B cell (primary cell): ENCODE data around the gene TOGARAM1. TPM values are rescaled to one million over a fixed set of nuclear protein-coding genes. Genes with fewer than 3 reads are reported as not detected.

ENCODE experiments used
- ATAC-seq: fragments of 200-7000 bp; cut with Tn5 transposase; one replicate; pipeline ENCODE4 v1.10.0; 2021; ENCODE audit warnings: low read depth, mild to moderate bottlenecking, moderate number of reproducible peaks, moderate library complexity
- CTCF ChIA-PET: fragments of 350-600 bp; sonication (Branson Sonifier 250); formaldehyde crosslinking; loops from one replicate; lab custom pipeline; 2021; ENCODE audit warnings: antibody characterized with exemption, inconsistent platforms; lab: Charles Lee
- POLR2A ChIA-PET: fragments of 350-600 bp; sonication (Branson Sonifier 250); formaldehyde crosslinking; loops from one replicate; lab custom pipeline; 2021; ENCODE audit warnings: antibody characterized with exemption; lab: Charles Lee
- DNase-seq: peaks from one replicate; pipeline ENCODE4 v3.0.0; 2013
- H2AFZ ChIP-seq: 2 replicates; pipeline ENCODE4 v1.6.1; 2012; ENCODE audit warnings: mild to moderate bottlenecking, low read depth, low read length; ENCODE audit not compliant: insufficient read depth, poor library complexity, severe bottlenecking
- H3K27ac ChIP-seq, 2 donors: 1 replicate in 1 of 2; 2 replicates in 1 of 2; pipeline ENCODE4 v1.5.1; 2012 to 2013; ENCODE audit warnings: low read length in 2 of 2, mild to moderate bottlenecking in 2 of 2, moderate library complexity in 1 of 2
- H3K27me3 ChIP-seq, 4 experiments: fragments of 200-600 bp in 1 of 4; sonication (generic) in 1 of 4; replicated peaks in 1 of 4; 1 replicate in 2 of 4; 2 replicates in 2 of 4; pipeline versions ENCODE4 v1.6.1 to v1.7.0; 2013 to 2016; ENCODE audit warnings: low read length in 3 of 4, mild to moderate bottlenecking in 2 of 4, mixed read lengths in 1 of 4, moderate library complexity in 1 of 4; ENCODE audit not compliant: insufficient read depth in 4 of 4, control insufficient read depth in 3 of 4; ENCODE audit errors: control extremely low read depth in 1 of 4
- H3K36me3 ChIP-seq, 2 experiments: replicated peaks in 1 of 2; 1 replicate in 1 of 2; 2 replicates in 1 of 2; pipeline versions ENCODE4 v1.6.1 to v1.7.1; 2013; ENCODE audit warnings: low read length in 1 of 2; ENCODE audit not compliant: insufficient read depth in 2 of 2, control insufficient read depth in 1 of 2; ENCODE audit errors: control extremely low read depth in 1 of 2, extremely low read depth in 1 of 2
- H3K4me1 ChIP-seq, 2 donors: fragments of 200-600 bp in 1 of 2; sonication (generic) in 1 of 2; 1 replicate in 1 of 2; 2 replicates in 1 of 2; pipeline versions ENCODE4 v1.5.1 to v1.6.1; 2013 to 2017; ENCODE audit warnings: low read length in 2 of 2; ENCODE audit not compliant: control insufficient read depth in 2 of 2, insufficient read depth in 2 of 2
- H3K4me2 ChIP-seq: replicated peaks from 2 replicates; pipeline ENCODE3; 2012; ENCODE audit warnings: mild to moderate bottlenecking, low read depth, low read length; ENCODE audit not compliant: poor library complexity, severe bottlenecking
- H3K4me3 ChIP-seq, 5 experiments: fragments of 200-600 bp in 1 of 5; sonication (generic) in 1 of 5; 1 replicate in 3 of 5; 2 replicates in 2 of 5; pipeline versions ENCODE4 v1.5.1 to v1.7.0; 2011 to 2016; ENCODE audit warnings: low read length in 4 of 5, mild to moderate bottlenecking in 4 of 5, low read depth in 2 of 5, control low read depth in 1 of 5, moderate library complexity in 1 of 5; ENCODE audit not compliant: insufficient read depth in 1 of 5; ENCODE audit errors: control extremely low read depth in 1 of 5, extremely low read depth in 1 of 5
- H3K79me2 ChIP-seq: fragments of 200-600 bp; sonication (generic); one replicate; pipeline ENCODE4 v1.6.0; 2016; ENCODE audit warnings: low read length; ENCODE audit not compliant: control insufficient read depth, insufficient read depth
- H3K9ac ChIP-seq: fragments of 200-600 bp; sonication (generic); 2 replicates; pipeline ENCODE4 v1.6.1; 2017; ENCODE audit warnings: mild to moderate bottlenecking, low read length, moderate library complexity
- H3K9me3 ChIP-seq, 3 donors: one replicate each; pipeline versions ENCODE4 v1.6.1 to v1.7.1; 2013; ENCODE audit warnings: low read length in 2 of 3; ENCODE audit not compliant: control insufficient read depth in 2 of 3, insufficient read depth in 1 of 3; ENCODE audit errors: control extremely low read depth in 1 of 3
- H4K20me1 ChIP-seq: 2 replicates; pipeline ENCODE4 v1.6.0; 2012; ENCODE audit warnings: mild to moderate bottlenecking, low read length; ENCODE audit not compliant: insufficient read depth, control insufficient read depth, poor library complexity, severe bottlenecking
- H3K27ac Mint-ChIP-seq: one replicate; pipeline ENCODE4 v1.8.0; 2021; ENCODE audit warnings: mixed read lengths
- H3K27me3 Mint-ChIP-seq: one replicate; pipeline ENCODE4 v1.8.0; 2021; ENCODE audit warnings: mixed read lengths
- H3K4me1 Mint-ChIP-seq: one replicate; pipeline ENCODE4 v1.8.0; 2021; ENCODE audit warnings: mixed read lengths
- H3K4me3 Mint-ChIP-seq: one replicate; pipeline ENCODE4 v1.8.0; 2021; ENCODE audit warnings: mixed read lengths
- H3K9me3 Mint-ChIP-seq: one replicate; pipeline ENCODE4 v1.8.0; 2022; ENCODE audit warnings: mixed read lengths; ENCODE audit not compliant: insufficient read depth
- CTCF ChIP-seq: fragments of 200-600 bp; IDR thresholded peaks from one replicate; pipeline ENCODE4 v1.8.0; 2022; ENCODE audit warnings: antibody characterized with exemption, mild to moderate bottlenecking
- EZH2 ChIP-seq: IDR thresholded peaks from 2 replicates; pipeline ENCODE4 v1.6.1; 2012; ENCODE audit warnings: borderline replicate concordance, low read depth, mild to moderate bottlenecking, moderate library complexity, low read length; ENCODE audit not compliant: insufficient read depth, poor library complexity, severe bottlenecking
- WGBS: methylation state at CpG from one replicate; pipeline ENCODE4 v1.1.5; 2013; ENCODE audit warnings: missing lambda C conversion rate; ENCODE audit not compliant: insufficient coverage; 5-methylcytosine and 5-hydroxymethylcytosine counted together
- intact Hi-C: fragments of 100-400 bp; cut with micrococcal nuclease; formaldehyde crosslinking; loops from one replicate; pipeline ENCODE4 v1.10.0; 2022
- polyA plus RNA-seq: library from polyadenylated mRNA; depleted of rRNA; stranded (reverse); fragments of >200 nt; gene quantifications from 2 replicates; pipeline ENCODE4 v1.2.3, GENCODE V29; 2012
- total RNA-seq, 2 donors: library from RNA; stranded (reverse); fragments of 120-200 nt in 1 of 2; gene quantifications; 1 replicate in 1 of 2; 2 replicates in 1 of 2; pipeline versions ENCODE4 v1.2.3 to v1.2.4, GENCODE V29; 2013 to 2022

Gene TOGARAM1
- total and polyA plus RNA-seq, 2 donors (not counting 1 experiment from before 2014, with no cell fraction given) = 3.4 to 23.9 TPM

GRCh38 chr14:44954750-44955149 lies 7.2 kb upstream of the TOGARAM1 start:
- Histone ChIP-seq H2AFZ (no peak overlapping the region), H3K27me3 (no peaks in the 10 kb centered on the region), H4K20me1 (peaks cover 70% of the 10 kb centered on the region), H3K9me3 (no peaks in the 10 kb centered on the region), H3K36me3 (peaks cover 7 to 8% of the 10 kb centered on the region in 2 experiments), H3K9ac (no peak overlapping the region), H3K27ac (no peak overlapping the region), H3K79me2 (peaks cover 97% of the 10 kb centered on the region), H3K4me1 (peaks cover 0 to 5% of the 10 kb centered on the region in 2 donors), H3K4me2 (no peak overlapping the region), H3K4me3 (no peak overlapping the region)
- Mint-ChIP-seq H3K27me3 (no peaks in the 10 kb centered on the region), H3K27ac (no peak overlapping the region), H3K4me1 (peaks cover 30% of the 10 kb centered on the region), H3K9me3 (no peaks in the 10 kb centered on the region), H3K4me3 (no peak overlapping the region)
- no peak for ATAC-seq
- CTCF ChIA-PET = interaction anchor here (1.5 kb wide), 1 partner anchor 298 kb away, joined by 3 read pairs; the partner anchor contains the start of gene MIS18BP1
- no peak for TF ChIP-seq EZH2
- TF ChIP-seq CTCF = no peak
- no CpG with 5 or more reads among the region's 3 CpGs for WGBS
- intact Hi-C loops = no loop called here
- no peak for DNase-seq
- POLR2A ChIA-PET = no interaction called here

- POLR2A ChIA-PET = no interaction called here
- DNase-seq (no peak), ATAC-seq (no peak)
- Mint-ChIP-seq H3K27me3 (no peaks in the 10 kb centered on the region), H3K4me3 (no peak overlapping the region), H3K9me3 (no peaks in the 10 kb centered on the region), H3K27ac (no peak overlapping the region), H3K4me1 (peaks cover 30% of the 10 kb centered on the region)
- Histone ChIP-seq H3K27me3 (no peaks in the 10 kb centered on the region), H3K27ac (no peak overlapping the region), H3K36me3 (peaks cover 7 to 8% of the 10 kb centered on the region in 2 experiments), H3K9ac (no peak overlapping the region), H3K4me2 (no peak overlapping the region), H2AFZ (no peak overlapping the region), H3K9me3 (no peaks in the 10 kb centered on the region), H4K20me1 (peaks cover 72% of the 10 kb centered on the region), H3K4me1 (peaks cover 7 to 13% of the 10 kb centered on the region in 2 donors), H3K79me2 (peaks cover 97% of the 10 kb centered on the region), H3K4me3 (no peak overlapping the region)
- WGBS = no CpG with 5 or more reads among the region's 3 CpGs
- intact Hi-C loops = no loop called here
- no peak for TF ChIP-seq EZH2
- CTCF ChIA-PET = interaction anchor here (1.5 kb wide), 1 partner anchor 298 kb away, joined by 3 read pairs; the partner anchor contains the start of gene MIS18BP1
These were observed 6.5 kb upstream of the TOGARAM1 start for GRCh38 chr14:44955528-44955927.
